Mucosa of gallbladder (tissue), 1 donor: ENCODE data around the gene SH2D6. TPM values are rescaled to one million over a fixed set of nuclear protein-coding genes. Genes with fewer than 3 reads are reported as not detected.

ENCODE experiments used
- DNase-seq: peaks from one replicate; pipeline ENCODE4 v3.0.0-alpha.2; 2020; ENCODE audit warnings: low spot score
- total RNA-seq: library from RNA; stranded (reverse); gene quantifications from one replicate; pipeline ENCODE4 v1.2.1, GENCODE V29; 2021
- donor health status: DM: no; HTN: no; CAD: no.

The SH2D6 gene
- total RNA-seq, 1 donor from 2014 or later: 9.9 TPM

DNA sequence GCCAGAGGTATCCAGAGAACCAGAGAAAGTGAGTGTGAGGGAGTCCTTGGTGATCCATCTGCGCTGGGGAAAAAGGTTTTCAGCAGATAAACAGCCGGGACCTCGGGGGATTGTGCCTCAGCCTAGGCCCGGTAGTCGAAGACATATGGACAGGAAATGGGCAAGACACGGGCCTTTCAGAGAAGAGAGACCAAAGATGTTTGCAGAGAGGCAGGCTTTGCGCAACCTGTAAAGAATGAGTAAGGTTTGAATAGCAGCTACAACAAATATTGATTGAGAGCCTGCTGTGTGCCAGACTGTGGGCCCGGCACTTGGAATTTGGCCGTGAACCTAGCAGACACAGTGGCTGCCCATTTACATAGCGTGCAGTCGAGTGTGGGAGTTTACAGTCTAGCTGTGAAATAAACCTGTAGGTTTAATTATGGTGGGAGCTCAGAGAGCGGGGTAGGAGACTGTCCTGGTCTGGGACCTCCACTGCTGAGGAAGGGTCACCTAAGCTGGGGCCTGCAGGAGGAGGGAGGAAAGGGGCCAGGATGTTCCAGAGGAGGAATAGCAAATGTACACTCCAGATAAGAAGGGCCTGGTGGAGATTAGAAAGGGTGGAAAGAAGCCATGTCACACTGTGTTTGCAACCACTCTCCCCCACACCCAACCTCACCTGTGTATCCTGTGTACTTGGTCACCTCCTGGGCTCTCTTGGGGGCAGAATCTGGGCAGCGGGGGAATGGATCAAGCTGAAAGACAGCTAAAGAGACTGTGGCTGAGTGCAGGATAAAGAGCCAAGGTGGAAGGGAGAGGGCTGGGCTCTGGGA lies 3.0 kb downstream of the SH2D6 start:
- peak; percentile 84 for DNase-seq

DNA sequence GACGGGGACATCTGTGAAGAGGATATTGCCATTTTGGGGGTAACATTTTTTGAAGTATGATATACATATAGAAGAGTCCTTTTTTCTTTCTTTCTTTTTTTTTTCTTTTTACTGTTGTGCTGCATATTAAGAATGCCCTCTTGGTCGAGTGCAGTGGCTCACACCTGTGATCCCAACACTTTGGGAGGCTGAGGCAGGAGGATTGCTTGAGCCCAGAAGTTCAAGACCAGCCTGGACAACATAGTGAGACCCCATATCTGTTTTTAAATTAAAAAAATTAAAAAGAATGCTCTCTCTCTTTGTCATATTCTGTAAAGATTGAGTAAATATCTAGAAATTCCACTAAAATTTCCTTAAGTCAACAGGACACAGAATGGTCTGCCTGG lies 3.6 kb downstream of the SH2D6 start:
- DNase-seq: no peak

DNA sequence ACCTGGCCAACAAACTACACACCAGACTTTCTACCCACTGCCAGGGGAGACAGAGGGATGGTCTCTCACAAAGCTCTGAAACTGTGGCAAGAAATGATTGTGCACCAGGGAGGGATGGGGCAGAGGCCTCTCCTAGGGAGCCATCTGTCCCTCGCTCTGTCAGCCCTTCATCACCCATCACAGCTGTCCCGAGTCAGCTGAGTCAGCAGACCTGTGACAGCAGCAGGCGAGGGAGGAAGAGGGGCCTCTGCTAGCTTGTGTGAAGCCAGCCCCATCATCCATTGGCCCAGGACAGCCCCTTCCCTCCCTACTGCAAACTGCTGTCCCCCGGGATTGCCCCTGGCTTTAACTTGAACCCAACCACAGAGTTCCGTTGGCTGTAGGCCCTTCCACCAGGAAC lies 5.0 kb downstream of the SH2D6 start:
- DNase-seq: no peak

DNA sequence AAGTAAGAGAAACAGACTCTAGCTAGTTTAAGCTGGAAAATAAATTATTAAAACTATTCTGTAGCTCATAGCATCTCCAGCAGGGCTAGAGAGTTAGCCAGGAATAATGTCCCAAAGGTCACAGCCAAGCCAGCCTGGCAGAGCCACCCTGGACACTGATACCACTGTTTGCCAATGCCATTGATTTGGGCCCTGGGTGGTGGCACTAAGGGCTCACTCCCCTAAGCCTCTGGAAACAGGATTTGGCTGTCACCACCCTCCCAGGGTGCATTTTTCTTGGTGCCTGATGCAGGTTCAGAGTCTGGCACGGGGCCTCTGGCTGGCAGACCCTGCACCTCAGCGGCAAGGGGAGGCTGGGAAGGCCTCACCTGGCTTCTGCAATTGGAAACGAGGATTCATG lies 7.1 kb downstream of the SH2D6 start:
- no peak for DNase-seq

DNA sequence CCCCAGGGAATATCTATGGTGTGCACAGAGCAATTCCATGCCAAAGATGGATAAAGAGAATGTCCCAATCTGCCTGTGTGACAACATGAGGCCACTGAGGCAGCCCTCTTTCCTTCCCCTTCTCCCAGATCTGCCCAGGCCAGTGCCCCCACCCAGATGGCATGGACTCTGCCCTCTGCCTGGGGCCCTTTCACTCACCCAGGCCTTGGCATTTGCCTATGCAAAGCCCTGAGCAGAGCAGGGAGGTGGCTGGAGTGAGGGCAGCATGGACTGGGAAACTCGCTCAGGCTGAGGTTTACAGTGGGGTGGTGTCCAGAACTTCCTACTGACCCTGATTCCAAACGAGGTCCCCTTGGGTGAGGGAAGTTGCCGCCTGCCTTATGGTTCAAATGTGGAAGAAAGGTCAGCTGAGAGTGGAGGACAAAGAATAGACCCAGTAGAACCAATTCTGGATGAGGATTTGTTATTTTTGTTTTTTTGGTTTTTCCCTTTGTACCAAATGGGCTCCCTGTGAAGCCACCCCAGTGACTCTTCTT lies 8.9 kb downstream of the SH2D6 start:
- no peak for DNase-seq

DNA sequence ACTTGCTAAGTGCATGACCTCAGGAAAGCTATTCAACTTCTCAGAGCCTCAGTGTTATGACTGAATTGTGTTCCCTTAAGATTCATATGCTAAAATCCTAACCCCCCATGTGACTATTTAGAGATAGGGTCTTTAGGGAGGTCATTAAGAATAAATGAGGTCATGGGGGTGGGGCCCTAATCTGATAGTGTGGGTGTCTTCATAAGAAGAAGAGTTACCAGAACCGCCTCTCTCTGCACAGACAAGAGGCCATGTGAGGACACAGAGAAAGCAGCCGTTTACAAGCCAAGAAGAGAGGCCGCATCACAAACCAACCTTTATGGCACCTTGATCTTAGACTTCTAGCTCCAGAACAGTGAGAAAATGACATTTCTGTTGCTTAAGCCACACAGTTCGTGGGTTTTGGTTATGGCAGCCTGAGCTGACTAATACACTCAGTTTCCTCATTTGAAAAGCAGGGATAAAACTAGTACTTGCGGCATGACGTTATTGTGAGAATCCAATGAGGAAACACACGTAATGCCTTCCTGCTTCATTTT lies 9.9 kb downstream of the SH2D6 start:
- no peak for DNase-seq

DNA sequence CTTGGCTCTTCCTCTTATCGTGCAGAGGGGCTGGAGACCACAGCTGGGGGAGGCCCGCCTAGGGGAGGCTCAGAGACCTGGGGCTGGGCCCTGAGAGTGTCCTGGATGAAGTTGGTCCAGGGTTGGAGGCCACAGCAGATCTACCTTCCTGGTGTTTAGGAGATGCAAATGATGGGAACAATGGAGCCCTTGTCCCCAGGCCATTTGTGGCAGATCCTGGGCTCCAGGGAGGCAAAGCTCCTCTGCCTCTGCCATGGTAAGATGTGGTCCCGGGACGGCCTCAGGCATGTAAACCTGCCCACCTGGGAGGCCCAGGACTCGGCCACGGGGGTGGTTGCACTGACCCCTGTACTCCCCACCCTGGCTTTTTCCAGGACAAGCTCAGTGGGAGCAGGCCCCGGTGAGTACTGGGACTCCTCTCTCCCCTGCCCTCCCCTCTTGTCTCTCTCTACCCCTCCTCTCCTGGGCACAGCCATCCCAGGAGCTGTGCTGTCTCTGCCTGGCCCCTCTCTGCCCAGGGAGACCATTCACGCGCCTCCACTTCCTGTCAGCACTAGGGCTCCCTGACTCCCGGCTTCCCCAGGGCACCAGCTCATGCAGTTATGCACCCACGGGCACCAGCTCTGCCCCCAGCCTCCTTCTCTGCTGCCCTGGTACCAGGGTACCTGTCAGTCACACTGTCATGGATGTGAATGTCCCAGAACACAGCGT lies 10.9 kb downstream of the SH2D6 start:
- no peak for DNase-seq

DNA sequence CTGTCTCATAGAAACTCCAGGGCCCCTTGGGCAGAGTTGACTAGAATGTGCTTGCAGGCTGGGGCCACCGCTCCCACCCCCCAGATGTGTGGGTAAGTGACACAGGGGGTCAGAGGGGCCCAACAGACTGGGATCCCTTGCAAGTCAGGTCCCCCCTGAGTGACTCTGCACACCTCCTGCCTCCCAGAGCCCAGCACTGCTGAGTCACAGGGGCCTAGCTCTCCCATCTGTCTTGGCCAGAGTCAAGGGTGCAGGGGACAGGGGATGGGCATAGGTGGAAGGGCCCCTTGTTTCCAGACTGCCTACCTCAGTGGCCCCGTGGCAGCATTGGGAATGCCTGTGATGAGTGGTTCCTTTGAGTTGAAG lies 11.4 kb downstream of the SH2D6 start:
- no peak for DNase-seq

DNA sequence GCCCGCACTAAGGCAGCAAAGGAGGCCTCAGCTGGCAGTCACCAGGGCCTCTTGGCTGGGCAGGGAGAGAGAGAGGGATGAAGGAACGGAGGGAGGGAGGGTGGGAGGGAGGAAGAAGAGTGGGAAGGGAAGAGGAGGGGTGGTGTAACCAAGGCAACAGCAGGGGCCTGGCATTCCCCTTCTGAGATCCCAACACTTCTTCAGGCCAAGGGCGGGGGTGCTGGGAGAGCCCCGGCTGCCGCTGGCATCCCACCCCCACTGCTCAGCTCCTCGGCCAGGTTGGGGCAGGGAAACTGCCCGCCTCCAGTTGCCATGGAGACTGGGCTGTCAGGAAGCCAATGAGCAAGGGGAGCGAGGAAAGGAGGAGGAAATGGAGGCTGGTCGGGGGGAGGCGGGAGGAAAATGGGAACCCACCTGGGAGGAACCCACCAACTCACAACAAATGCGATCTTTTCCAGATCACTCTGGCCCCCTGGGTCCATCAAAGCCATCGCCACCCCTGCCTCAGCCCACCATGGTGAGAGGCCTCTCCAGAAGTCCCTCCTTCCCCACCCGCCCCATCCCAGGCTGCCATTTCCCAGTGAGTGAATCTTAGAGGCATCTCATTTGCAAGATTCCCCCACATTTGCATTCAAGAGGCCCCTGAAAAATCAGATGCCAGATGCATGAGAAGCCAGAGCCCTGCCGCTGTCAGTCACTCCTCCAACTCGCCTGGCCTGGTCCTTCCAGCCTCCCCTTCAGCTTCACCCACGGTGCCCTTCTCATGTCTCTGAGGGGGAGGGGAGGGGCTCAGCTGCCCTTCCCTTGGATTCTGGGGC lies 12.4 kb downstream of the SH2D6 start:
- no peak for DNase-seq

DNA sequence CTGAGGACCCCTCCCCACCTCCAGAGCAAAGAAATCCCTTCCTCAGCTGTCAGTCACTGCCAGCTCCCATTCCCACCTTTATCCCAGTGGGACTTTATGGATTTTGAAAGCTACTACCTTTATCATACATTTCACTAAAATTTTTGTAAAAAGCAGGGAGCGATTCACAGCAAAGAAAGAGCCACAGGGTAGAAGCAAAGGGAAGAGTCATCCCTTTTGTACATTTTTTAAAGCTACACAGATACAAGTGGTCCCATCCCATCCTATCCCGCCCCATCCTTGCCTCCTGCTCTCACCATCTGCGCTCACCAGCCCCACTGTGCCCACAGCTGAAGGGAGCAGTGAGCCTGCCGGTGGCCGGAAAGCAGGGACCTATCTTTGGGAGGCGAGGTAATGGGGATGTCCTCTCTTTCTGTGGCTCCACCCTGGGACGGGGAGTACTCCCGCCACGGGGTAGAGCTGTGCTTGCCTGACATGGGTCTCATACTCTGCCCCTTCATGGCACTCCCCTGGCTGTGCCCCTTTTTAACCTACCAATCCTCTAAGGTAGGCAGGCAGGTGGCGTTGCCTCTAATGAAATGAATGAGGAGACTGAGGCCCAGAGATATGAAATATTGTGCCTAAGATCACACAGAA lies 13.2 kb downstream of the SH2D6 start:
- DNase-seq: no peak

DNA sequence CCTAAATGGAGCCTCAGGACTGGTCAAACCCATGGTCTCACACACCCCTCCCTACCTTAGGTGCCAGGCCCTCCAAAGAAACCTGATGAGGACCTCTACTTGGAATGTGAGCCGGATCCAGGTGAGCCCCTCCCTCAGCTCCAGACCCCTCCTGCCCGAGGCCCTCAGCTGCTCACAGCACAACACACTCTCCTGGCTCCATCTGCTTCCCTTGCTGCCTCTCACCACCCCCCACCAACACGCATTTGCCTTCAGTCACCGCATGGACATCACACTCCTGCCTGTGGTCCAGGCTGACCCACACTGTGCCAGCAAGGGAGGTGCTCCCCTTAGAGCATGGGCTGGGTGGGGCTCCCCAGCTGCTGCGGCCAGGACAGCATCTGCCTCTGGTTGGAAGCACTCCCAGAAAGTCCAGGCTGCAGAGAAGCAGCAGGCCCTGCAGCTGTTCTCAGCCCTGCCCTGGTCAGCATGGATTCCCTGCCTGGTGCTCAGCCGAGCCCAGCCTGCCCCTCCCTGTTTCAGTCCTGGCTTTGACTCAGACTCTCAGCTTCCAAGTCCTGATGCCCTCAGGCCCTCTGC lies 15.1 kb downstream of the SH2D6 start:
- DNase-seq: peak; percentile 85

DNA sequence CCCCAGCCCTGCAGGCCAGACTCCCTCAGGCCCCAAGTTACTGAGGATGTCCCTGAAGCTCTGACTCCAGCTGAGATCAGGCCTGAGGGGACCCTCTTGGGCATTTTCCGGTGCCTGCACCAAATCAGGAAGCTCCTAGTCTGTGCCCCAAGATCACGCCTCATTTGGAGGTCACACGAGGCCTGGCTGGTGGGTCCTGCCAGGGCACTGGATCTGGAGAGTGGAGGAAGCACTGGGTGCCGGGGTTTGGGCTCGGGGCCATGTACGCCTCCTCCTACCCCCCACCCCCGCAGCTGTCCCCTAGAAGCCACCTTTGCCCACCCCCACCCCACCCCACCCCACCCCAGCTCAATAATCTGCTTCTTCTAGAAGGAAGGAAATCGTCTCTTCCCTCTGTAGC lies 16.2 kb downstream of the SH2D6 start:
- DNase-seq: no peak

DNA sequence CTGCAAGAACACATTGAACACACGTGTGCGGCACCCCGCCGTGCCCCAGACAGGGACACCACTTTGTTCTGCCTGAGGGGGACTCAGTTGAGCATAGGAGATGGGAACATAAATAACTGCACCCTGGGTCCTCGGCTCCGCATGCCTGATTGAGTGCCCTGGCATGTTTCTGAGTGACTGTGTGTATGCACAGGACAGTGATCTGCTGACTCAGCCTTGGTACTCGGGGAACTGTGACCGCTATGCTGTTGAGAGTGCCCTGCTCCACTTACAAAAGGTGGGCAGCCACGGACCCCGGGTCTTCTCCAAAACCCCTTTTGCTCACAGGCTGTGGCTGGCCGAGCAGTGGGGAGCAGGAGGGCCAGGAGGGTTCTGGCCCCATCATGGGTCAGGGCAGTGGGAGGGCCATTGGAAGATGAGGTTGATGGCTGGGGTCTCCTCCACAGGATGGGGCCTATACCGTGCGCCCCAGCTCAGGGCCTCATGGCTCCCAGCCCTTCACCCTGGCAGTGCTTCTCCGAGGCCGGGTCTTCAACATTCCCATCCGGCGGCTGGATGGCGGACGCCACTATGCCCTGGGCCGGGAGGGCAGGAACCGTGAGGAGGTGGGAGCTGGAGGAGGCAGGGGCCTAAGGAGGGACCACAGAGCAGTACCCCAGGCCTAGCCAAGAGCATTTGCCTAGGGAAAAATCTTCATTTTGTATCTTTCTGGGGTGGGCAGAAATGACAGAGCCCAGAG lies 16.9 kb downstream of the SH2D6 start:
- no peak for DNase-seq

DNA sequence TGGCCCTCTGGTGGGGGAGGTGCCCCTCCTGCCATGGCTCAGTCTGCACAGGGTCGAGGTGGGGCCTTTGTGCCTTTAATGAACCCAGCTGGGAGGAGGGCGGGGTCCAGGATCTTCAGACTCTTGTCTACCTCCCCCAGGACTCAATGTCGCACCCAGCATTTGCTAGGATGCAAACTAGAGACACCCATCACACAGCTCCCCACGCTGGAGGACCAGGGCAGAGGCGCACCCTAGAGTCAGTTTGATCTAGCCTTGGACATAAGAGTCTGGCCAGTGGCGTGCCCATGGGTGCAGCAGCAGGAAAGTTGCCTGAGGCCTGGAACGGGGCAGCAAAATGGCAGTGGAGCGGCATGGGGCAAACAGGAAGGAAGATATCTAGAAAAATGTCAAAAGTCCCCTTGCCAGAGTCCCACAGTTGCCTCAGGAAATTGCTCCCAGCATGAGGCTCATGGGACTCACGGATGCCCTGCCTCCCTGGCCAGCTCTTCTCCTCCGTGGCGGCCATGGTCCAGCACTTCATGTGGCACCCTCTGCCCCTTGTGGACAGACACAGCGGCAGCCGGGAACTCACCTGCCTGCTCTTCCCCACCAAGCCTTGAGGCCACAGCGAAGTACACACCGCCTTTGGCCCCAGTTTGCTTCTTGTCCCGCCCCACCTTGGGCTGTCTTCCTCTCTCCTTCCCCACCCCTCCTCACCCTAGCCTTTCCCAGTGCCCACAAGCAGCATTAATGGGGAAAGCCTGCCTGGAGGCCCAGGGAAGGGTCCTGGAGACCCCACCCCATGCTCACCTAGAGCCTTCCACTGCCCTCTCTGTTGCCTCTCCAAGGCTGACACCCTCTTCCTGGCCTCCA lies 17.7 kb downstream of the SH2D6 start:
- DNase-seq: no peak

DNA sequence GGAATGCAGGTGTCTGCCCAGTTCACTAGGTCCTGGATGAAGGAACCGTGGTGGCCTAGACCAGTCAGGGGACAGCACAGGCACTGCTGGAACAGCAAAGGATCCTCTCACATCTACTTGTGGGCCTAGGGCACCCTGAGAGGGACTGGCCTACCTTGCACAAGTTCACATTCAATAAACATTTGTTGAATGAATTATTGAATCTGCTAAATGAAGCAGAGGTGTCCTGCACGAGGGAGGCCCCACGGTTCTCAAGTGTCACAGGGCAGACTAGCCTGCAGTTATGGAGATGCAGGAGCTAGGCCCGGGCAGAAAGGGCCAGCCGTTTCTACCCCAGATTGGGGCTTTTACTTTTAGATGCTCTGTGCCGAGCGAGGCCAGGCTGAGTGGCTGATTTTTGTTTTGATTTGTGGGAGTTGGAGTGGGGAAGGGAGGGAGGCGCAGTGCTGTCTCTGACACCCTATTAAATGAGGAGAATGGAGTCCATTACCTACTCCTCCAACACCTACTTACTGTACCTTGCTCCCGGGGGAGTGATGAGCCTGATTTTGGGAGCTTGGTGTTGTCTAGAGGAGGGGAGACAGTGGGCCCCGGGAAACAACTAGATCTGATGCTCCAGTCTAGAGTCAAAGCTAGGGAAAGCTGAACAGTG lies 18.4 kb downstream of the SH2D6 start:
- no peak for DNase-seq

DNA sequence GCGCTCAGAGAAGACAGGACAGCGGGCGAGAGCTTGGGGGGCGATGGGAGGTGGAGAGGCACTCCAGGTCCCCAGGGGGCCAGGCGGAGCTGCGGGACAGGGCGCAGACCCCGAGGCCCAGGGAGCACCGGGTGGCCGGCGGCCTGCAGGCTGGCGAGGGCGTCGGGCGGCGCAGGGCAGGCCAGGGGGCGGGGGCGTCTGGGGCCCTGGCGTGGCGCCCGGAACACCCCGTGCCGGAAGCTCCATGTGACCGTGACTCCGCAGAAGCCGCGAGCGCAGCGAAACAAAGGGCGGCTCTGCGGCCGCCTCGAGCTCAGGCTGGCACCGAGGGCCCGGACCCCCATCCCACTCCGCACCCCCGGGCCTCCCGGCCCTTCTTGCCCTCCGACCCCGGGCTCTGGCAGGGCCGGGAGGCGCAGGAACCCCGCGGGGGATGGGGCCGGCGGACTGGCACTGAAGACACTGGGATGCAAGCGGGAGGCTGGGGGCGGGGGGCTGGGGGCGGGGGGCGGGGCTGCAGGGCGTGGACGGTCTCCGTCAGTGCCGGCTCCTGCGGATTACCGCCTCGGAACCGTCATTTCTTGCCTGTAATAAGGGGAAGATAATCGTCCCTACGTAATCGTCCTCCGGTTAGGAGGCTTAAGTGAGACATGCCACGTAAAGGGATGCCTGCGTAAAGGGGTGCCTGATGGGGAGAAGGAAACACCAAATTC lies 19.1 kb downstream of the SH2D6 start:
- DNase-seq: peak; percentile 92

DNA sequence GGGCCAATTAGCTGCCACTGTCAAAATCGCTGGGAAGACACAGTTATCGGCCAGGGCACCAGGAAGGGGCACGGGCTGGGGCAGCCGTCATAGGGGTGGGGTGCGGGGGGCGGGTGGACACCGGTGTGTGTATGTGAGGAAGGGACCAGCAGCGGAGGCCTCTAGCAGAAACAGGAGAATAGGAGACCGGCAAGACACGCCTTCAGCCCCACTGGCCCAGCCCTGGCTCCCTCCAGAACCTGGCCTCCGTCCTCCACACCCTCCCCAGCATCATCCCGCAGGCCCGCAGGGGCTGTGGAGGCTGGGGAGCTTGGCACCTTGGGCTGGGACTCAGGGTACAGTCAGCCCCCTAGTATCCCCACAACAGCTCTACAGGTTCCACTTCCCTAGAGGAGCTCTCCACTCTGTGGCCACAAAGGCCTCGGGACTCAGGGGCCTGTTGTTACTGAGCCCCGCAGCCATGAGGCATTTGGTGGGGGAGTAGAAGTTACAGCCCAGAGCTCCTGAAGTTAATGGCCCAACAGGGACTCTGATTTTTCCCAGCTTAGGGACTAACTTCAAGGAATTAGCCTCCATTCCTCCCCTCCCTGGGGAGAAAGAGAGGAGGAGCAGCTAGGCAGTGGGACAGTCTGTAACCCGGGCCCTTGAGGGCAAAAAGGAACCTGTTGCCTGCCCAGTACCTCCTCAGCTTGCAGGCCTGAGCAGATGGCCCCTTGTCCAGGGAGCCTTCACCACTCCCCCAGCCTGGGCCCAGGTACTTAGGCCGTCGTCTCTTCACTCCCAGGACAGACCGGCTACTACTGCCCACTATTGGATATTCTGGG lies 19.9 kb downstream of the SH2D6 start:
- DNase-seq: no peak
